K562 (cell line): Measurements from ENCODE around the gene GAK. TPM values are rescaled to one million over a fixed set of nuclear protein-coding genes. Genes with fewer than 3 reads are reported as not detected.

Experiments used
- CXXC5 ChIP-seq: fragments of 250-450 bp; sonication (Bioruptor Pico); IDR thresholded peaks from 2 replicates; pipeline ENCODE4 v1.8.0; 2022; ENCODE audit warnings: inconsistent platforms, mild to moderate bottlenecking, moderate library complexity
- DIDO1 ChIP-seq: fragments of 450-650 bp; IDR thresholded peaks from 2 replicates; pipeline ENCODE4 v1.6.1; 2016; ENCODE audit warnings: low read depth, missing biosample characterization, missing genetic modification characterization
- ELF1 ChIP-seq: fragments of 200-800 bp; sonication (Bioruptor generic); IDR thresholded peaks from 2 replicates; pipeline ENCODE4 v1.6.1; 2016; ENCODE audit warnings: missing genetic modification characterization, missing compliant biosample characterization
- ELK1 ChIP-seq: sonication (generic); formaldehyde crosslinking; IDR thresholded peaks from 2 replicates; pipeline ENCODE4 v1.8.1; 2022; ENCODE audit warnings: missing genetic modification reagents
- HBP1 ChIP-seq: fragments of 450-650 bp; formaldehyde crosslinking; IDR thresholded peaks from 2 replicates; pipeline ENCODE4 v1.4.0; 2022; ENCODE audit warnings: missing genetic modification characterization
- HDAC2 ChIP-seq: fragments of 450-650 bp; IDR thresholded peaks from 2 replicates; pipeline ENCODE4 v1.6.1; 2016; ENCODE audit warnings: mild to moderate bottlenecking
- JUND ChIP-seq, 2 experiments: IDR thresholded peaks; 2 replicates in 1 of 2; 3 replicates in 1 of 2; pipeline ENCODE4 v1.6.1; 2011; ENCODE audit warnings: borderline replicate concordance in 2 of 2, low read depth in 2 of 2, low read length in 2 of 2, improper control_type of control experiment in 1 of 2, missing biosample characterization in 1 of 2, missing genetic modification characterization in 1 of 2, missing genetic modification reagents in 1 of 2
- SREBF2 ChIP-seq: sonication (generic); formaldehyde crosslinking; IDR thresholded peaks from 2 replicates; pipeline ENCODE4 v1.4.0; 2020; ENCODE audit warnings: mild to moderate bottlenecking, missing genetic modification reagents
- ZBTB33 ChIP-seq: sonication (generic); formaldehyde crosslinking; IDR thresholded peaks from 2 replicates; pipeline ENCODE4 v1.8.1; 2023; ENCODE audit warnings: mild to moderate bottlenecking, missing genetic modification reagents
- ZNF174 ChIP-seq: fragments of 250-450 bp; sonication (Bioruptor Pico); IDR thresholded peaks from 2 replicates; pipeline ENCODE4 v1.4.0; 2020; ENCODE audit warnings: mild to moderate bottlenecking
- ZNF316 ChIP-seq: fragments of 450-650 bp; IDR thresholded peaks from 2 replicates; pipeline ENCODE4 v1.6.1; 2016
- ZNF318 ChIP-seq, 2 experiments: fragments of 450-650 bp; IDR thresholded peaks; 2 replicates each; pipeline ENCODE4 v1.6.1; 2016; ENCODE audit warnings: mild to moderate bottlenecking in 2 of 2, borderline replicate concordance in 1 of 2, low read depth in 1 of 2, moderate library complexity in 1 of 2
- ZNF584 ChIP-seq: fragments of 200-800 bp; sonication (Bioruptor generic); IDR thresholded peaks from 2 replicates; pipeline ENCODE4 v1.6.1; 2016; ENCODE audit warnings: low read depth, mild to moderate bottlenecking, missing genetic modification characterization, missing compliant biosample characterization
- polyA plus RNA-seq, 8 experiments: library from polyadenylated mRNA; depleted of rRNA in 4 of 8; stranded (reverse) in 5 of 8; unstranded in 3 of 8; fragments of >200 nt; fragmentation: Nextera tagmentation in 2 of 8; fragmentation: Illumina TruSeq in 1 of 8; extraction: Ambion mirVana in 2 of 8; extraction: Trizol in 1 of 8; gene quantifications; 2 replicates each; pipeline versions ENCODE4 v1.2.1 to v1.2.3, GENCODE V29; 2011 to 2014; ENCODE audit warnings: inconsistent platforms in 1 of 8, missing spikeins in 1 of 8
- total RNA-seq, 7 experiments: library from RNA; depleted of rRNA in 6 of 7; stranded (reverse); fragments of >200 nt in 6 of 7; fragmentation: Illumina TruSeq in 2 of 7; extraction: Trizol in 2 of 7; gene quantifications; 2 replicates each; pipeline versions ENCODE4 v1.2.1 to v1.2.3, GENCODE V29; 2011 to 2021; ENCODE audit warnings: low replicate concordance in 1 of 7

GAK gene
- total and polyA plus RNA-seq, 9 of the 15 experiments (the other 6 are each of a cell fraction or from before 2014, with no cell fraction given): 1.3 to 102 (median 16.2) TPM

GRCh38 chr4:978957-979701, 47.0 kb upstream of the GAK start (continued):
- TF ChIP-seq JUND (IDR thresholded peaks at IDR 0.05; ENCODE audit: borderline replicate concordance, low read depth, low read length) (peak; percentile 61), JUND (tag; IDR thresholded peaks at IDR 0.05; ENCODE audit: borderline replicate concordance, low read depth, low read length) (0 out of 3 replicates have a peak, but pooled peaks have one; percentile 10), HBP1 (CRISPR knock-in tag) (no peak), CXXC5 (CRISPR knock-in tag) (peak; percentile 49), ELF1 (tag) (no peak), ELK1 (CRISPR knock-in tag) (no peak), SREBF2 (no peak), ZNF584 (CRISPR knock-in tag) (peak; percentile 47; the same call in 1 of the 2 replicates), DIDO1 (no peak), ZNF316 (peak; percentile 16; the same call in 1 of the 2 replicates), HDAC2 (0 out of 2 replicates have a peak, but pooled peaks have one; percentile 30), ZNF174 (CRISPR knock-in tag) (no peak), ZNF318 (IDR thresholded peaks at IDR 0.05; ENCODE audit: borderline replicate concordance in 1 of 2, low read depth in 1 of 2) (0 out of 4 replicates have a peak, but pooled peaks of 1 of the 2 experiments have one; percentile 22), ZBTB33 (CRISPR knock-in tag) (0 out of 2 replicates have a peak, but pooled peaks have one; percentile 25)
